ENCODE measurements around the gene GALNT16.

Gene GALNT16

GRCh38 chr14:69328765-69329164, 68.8 kb downstream of the GALNT16 start:
- ChIA-PET CTCF (interaction anchor here (1.1 to 1.4 kb wide), 3 partner anchors 16 to 18 kb away, joined by 3 to 6 read pairs (median 3); no protein-coding TSS in a partner anchor), POLR2A (no interaction called here)
- TF ChIP-seq, protein P1, sequence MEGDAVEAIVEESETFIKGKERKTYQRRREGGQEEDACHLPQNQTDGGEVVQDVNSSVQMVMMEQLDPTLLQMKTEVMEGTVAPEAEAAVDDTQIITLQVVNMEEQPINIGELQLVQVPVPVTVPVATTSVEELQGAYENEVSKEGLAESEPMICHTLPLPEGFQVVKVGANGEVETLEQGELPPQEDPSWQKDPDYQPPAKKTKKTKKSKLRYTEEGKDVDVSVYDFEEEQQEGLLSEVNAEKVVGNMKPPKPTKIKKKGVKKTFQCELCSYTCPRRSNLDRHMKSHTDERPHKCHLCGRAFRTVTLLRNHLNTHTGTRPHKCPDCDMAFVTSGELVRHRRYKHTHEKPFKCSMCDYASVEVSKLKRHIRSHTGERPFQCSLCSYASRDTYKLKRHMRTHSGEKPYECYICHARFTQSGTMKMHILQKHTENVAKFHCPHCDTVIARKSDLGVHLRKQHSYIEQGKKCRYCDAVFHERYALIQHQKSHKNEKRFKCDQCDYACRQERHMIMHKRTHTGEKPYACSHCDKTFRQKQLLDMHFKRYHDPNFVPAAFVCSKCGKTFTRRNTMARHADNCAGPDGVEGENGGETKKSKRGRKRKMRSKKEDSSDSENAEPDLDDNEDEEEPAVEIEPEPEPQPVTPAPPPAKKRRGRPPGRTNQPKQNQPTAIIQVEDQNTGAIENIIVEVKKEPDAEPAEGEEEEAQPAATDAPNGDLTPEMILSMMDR (IDR thresholded peaks at IDR 0.05; ENCODE audit: control extremely low read depth, extremely low read depth, low read depth, missing control alignments): no peak
- no peak for DNase-seq (ENCODE audit: extremely low spot score)

DNA sequence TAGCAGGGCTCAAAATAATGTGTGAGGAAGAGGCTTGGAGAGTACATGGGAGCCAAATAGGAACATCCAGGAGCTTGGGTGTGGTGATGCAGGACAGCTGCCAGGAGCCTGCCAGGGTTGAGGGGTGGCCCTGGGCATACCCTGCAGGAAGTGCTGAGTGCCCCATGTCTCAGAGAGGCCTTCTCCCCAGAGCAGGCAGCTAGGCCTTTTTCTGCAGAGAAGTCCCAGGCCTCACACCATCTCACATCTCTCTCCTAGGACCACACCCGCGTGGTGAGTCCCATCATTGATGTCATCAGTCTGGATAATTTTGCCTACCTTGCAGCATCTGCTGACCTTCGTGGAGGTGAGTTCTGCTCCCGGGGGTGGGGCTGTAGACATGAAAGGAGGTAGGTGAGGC, 71.2 kb downstream of the GALNT16 start:
- no peak for DNase-seq (ENCODE audit: extremely low spot score)
- TF ChIP-seq, protein P1 (IDR thresholded peaks at IDR 0.05; ENCODE audit: control extremely low read depth, extremely low read depth, low read depth, missing control alignments): no peak
- ChIA-PET CTCF (interaction anchor here (0.9 to 1.3 kb wide), 2 partner anchors 11 to 89 kb away, joined by 3 to 4 read pairs; no protein-coding TSS in a partner anchor), POLR2A (interaction anchor here (0.6 kb wide), 1 partner anchor 96 kb away, joined by 3 read pairs; no protein-coding TSS in a partner anchor)

GRCh38 chr14:69332782-69333395, 72.9 kb downstream of the GALNT16 start:
- no peak for DNase-seq (ENCODE audit: extremely low spot score)
- POLR2A ChIA-PET: interaction anchor here (0.5 kb wide), 1 partner anchor 463 kb away, joined by 5 read pairs; no protein-coding TSS in a partner anchor
- TF ChIP-seq, protein P1 (IDR thresholded peaks at IDR 0.05; ENCODE audit: control extremely low read depth, extremely low read depth, low read depth, missing control alignments): no peak
- CTCF ChIA-PET: interaction anchor here (1.2 to 1.4 kb wide), 2 partner anchors 17 to 32 kb away, joined by 3 read pairs; no protein-coding TSS in a partner anchor

DNA sequence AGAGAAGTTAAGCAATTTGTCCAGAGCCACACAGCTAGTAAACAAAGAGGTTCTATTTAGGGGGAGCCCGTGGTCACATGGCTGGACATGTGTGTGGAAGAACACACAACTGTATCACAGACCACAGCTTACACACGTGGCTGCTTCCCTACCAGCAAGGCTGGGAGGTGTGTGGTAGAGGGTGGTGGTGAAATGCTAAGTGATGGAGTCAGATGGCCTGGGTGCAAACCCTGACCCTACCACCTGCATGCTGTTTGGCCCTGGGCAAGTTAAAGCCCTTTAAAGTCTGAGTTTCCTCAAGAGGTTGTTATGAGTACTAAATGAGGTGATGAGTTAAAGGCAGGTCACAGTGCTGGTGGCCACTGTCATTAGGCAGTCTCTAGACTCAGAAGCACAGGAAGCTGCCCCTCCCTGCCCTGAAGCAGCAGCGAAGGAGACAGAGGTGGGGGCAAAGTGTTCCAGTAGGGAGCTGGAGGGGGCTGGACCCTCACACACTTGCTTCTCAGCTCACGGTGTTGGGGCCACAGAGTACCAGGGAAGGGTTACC, 73.9 kb downstream of the GALNT16 start:
- ChIA-PET POLR2A (no interaction called here), CTCF (interaction anchor here (1.1 to 1.5 kb wide), 4 partner anchors 13 to 52 kb away, joined by 3 to 5 read pairs (median 4); no protein-coding TSS in a partner anchor)
- DNase-seq (ENCODE audit: extremely low spot score): no peak
- TF ChIP-seq, protein P1 (IDR thresholded peaks at IDR 0.05; ENCODE audit: control extremely low read depth, extremely low read depth, low read depth, missing control alignments): no peak

GRCh38 chr14:69334576-69334975, 74.6 kb downstream of the GALNT16 start:
- ChIA-PET CTCF (interaction anchor here (1.1 to 1.5 kb wide), 3 partner anchors 13 to 53 kb away, joined by 3 to 5 read pairs (median 5); no protein-coding TSS in a partner anchor), POLR2A (no interaction called here)
- TF ChIP-seq, protein P1 (IDR thresholded peaks at IDR 0.05; ENCODE audit: control extremely low read depth, extremely low read depth, low read depth, missing control alignments): no peak

GRCh38 chr14:69335371-69335771, 75.4 kb downstream of the GALNT16 start:
- POLR2A ChIA-PET: no interaction called here
- DNase-seq (ENCODE audit: extremely low spot score): no peak
- TF ChIP-seq, protein P1 (IDR thresholded peaks at IDR 0.05; ENCODE audit: control extremely low read depth, extremely low read depth, low read depth, missing control alignments): no peak
- CTCF ChIA-PET: interaction anchor here (1.5 to 3.7 kb wide), 2 partner anchors 12 to 27 kb away, joined by 5 to 21 read pairs; no protein-coding TSS in a partner anchor

More at GRCh38 chr14:69334576-69334975, 74.6 kb downstream of the GALNT16 start:
- DNase-seq (ENCODE audit: extremely low spot score): no peak
